Hepatocyte (in vitro differentiated cells): ENCODE measurements around the gene STK40.

Experiments used
- EZH2phosphoT487 ChIP-seq: fragments of 200-600 bp; sonication (generic); IDR thresholded peaks from one replicate; pipeline ENCODE4 v1.6.1; 2018; ENCODE audit warnings: antibody characterized with exemption, mild to moderate bottlenecking, low read depth, moderate library complexity; ENCODE audit not compliant: unreplicated experiment, severe bottlenecking
- TF ChIP-seq, protein P1 (sequence below): fragments of 200-600 bp; sonication (generic); IDR thresholded peaks from 2 replicates; pipeline ENCODE4 v1.5.1; 2016; ENCODE audit warnings: antibody characterized with exemption, mild to moderate bottlenecking; ENCODE audit not compliant: poor library complexity

GRCh38 chr1:36359911-36360550 is 25.7 kb downstream of the STK40 start:
- TF ChIP-seq, protein P1, sequence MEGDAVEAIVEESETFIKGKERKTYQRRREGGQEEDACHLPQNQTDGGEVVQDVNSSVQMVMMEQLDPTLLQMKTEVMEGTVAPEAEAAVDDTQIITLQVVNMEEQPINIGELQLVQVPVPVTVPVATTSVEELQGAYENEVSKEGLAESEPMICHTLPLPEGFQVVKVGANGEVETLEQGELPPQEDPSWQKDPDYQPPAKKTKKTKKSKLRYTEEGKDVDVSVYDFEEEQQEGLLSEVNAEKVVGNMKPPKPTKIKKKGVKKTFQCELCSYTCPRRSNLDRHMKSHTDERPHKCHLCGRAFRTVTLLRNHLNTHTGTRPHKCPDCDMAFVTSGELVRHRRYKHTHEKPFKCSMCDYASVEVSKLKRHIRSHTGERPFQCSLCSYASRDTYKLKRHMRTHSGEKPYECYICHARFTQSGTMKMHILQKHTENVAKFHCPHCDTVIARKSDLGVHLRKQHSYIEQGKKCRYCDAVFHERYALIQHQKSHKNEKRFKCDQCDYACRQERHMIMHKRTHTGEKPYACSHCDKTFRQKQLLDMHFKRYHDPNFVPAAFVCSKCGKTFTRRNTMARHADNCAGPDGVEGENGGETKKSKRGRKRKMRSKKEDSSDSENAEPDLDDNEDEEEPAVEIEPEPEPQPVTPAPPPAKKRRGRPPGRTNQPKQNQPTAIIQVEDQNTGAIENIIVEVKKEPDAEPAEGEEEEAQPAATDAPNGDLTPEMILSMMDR = no peak
- no peak for TF ChIP-seq EZH2phosphoT487
